Gastroesophageal sphincter (tissue), 3 donors: Measurements from ENCODE around the gene TMEM178B.

Experiments used
- CTCF ChIP-seq, 4 experiments: fragments of 200-600 bp in 2 of 4; fragments of 450-650 bp in 2 of 4; sonication (generic) in 1 of 4; IDR thresholded peaks; one replicate each; pipeline ENCODE4 v1.5.1; 2017 to 2019; ENCODE audit warnings: antibody characterized with exemption in 4 of 4, mild to moderate bottlenecking in 2 of 4, moderate library complexity in 2 of 4
- EP300 ChIP-seq: sonication (generic); formaldehyde crosslinking; IDR thresholded peaks from one replicate; pipeline ENCODE4 v1.6.1; 2017; ENCODE audit warnings: antibody characterized with exemption, mild to moderate bottlenecking
- POLR2A ChIP-seq, 2 donors: fragments of 450-650 bp; IDR thresholded peaks; one replicate each; pipeline ENCODE4 v1.6.1; 2017; ENCODE audit warnings: antibody characterized with exemption in 2 of 2, mild to moderate bottlenecking in 2 of 2, moderate library complexity in 1 of 2
- POLR2AphosphoS5 ChIP-seq: sonication (generic); formaldehyde crosslinking; IDR thresholded peaks from one replicate; pipeline ENCODE4 v1.6.1; 2017; ENCODE audit warnings: antibody characterized with exemption

- TF ChIP-seq EP300 = no peak
- TF ChIP-seq CTCF (IDR thresholded peaks at IDR 0.05) = no peak
- TF ChIP-seq POLR2A (IDR thresholded peaks at IDR 0.05) = no peak
- TF ChIP-seq POLR2AphosphoS5 = no peak
Measured at GRCh38 chr7:141511316-141511675, 437.4 kb downstream of the TMEM178B start.
